ENCODE data around the gene FAM47E.

GRCh38 chr4:76301068-76301774, 49.7 kb downstream of the FAM47E start:
- TF ChIP-seq CTCF (IDR thresholded peaks at IDR 0.05; ENCODE audit: low read depth, low read length, poor library complexity, severe bottlenecking) (no peak), EZH2phosphoT487 (IDR thresholded peaks at IDR 0.05; ENCODE audit: borderline replicate concordance, low read length) (no peak)

All from DOHH2 (cell line).